Stimulated activated CD4-positive, alpha-beta T cell treated with anti-CD3 and anti-CD28 coated beads, TNF-alpha, amount 100 ng/mL, for 24 hours (primary cell): ENCODE measurements around the gene EPO.
"Not testable (repeated sequence)": the region's sequence is repeated elsewhere in the genome, so short reads cannot be mapped to it uniquely, and the experiment has no call there.

Experiments used
- DNase-seq, 3 experiments: peaks; one replicate each; pipeline ENCODE4 v3.0.0-alpha.2; 2020; ENCODE audit warnings: low read depth in 3 of 3

Gene EPO

GRCh38 chr7:100736671-100737070 is 16.4 kb downstream of the EPO start:
- DNase-seq: no peak

- DNase-seq: no peak
These were observed 19.7 kb downstream of the EPO start for GRCh38 chr7:100739934-100740333.

GRCh38 chr7:100744605-100745004 is 24.3 kb downstream of the EPO start:
- no peak for DNase-seq

GRCh38 chr7:100745184-100745583 is 24.9 kb downstream of the EPO start:
- no peak for DNase-seq

- no peak for DNase-seq
These were observed 32.7 kb downstream of the EPO start for GRCh38 chr7:100752994-100753393.

GRCh38 chr7:100753750-100754149 is 33.5 kb downstream of the EPO start:
- no peak for DNase-seq

- no peak for DNase-seq
These were observed 39.3 kb downstream of the EPO start for GRCh38 chr7:100759357-100760171.

GRCh38 chr7:100762841-100763240 is 42.6 kb downstream of the EPO start:
- DNase-seq: not testable (repeated sequence)

GRCh38 chr7:100763556-100764140 is 43.4 kb downstream of the EPO start:
- DNase-seq: no peak

- no peak for DNase-seq
These were observed 44.6 kb downstream of the EPO start for GRCh38 chr7:100764841-100765240.

- DNase-seq: no peak
These were observed 45.0 kb downstream of the EPO start for GRCh38 chr7:100765250-100765649.

GRCh38 chr7:100768784-100769183 is 48.5 kb downstream of the EPO start:
- no peak for DNase-seq
